Stomach (tissue), 4 donors: ENCODE measurements around the gene LMOD2.

Source experiments
- CTCF ChIP-seq, 7 experiments: fragments of 450-650 bp in 4 of 7; fragments of 200-600 bp in 3 of 7; sonication (generic) in 3 of 7; IDR thresholded peaks; one replicate each; pipeline ENCODE4 v1.5.1; 2016 to 2019; ENCODE audit warnings: antibody characterized with exemption in 7 of 7, control low read depth in 2 of 7, mild to moderate bottlenecking in 1 of 7
- POLR2A ChIP-seq, 4 donors: fragments of 450-650 bp; IDR thresholded peaks; one replicate each; pipeline ENCODE4 v1.6.1; 2016; ENCODE audit warnings: antibody characterized with exemption in 4 of 4, control low read depth in 2 of 4, mild to moderate bottlenecking in 1 of 4, moderate library complexity in 1 of 4

GRCh38 chr7:123658023-123658422 is 2.4 kb downstream of the LMOD2 start:
- TF ChIP-seq CTCF (IDR thresholded peaks at IDR 0.05), result no peak
- TF ChIP-seq POLR2A (IDR thresholded peaks at IDR 0.05), result no peak
